ENCODE measurements around the gene FCHSD2.
"Not testable (repeated sequence)": the region's sequence is repeated elsewhere in the genome, so short reads cannot be mapped to it uniquely, and the experiment has no call there.

Gene FCHSD2

GRCh38 chr11:73087730-73088129 is 54.4 kb downstream of the FCHSD2 start:
- FAIRE-seq (peak; percentile 97), DNase-seq (ENCODE audit: insufficient read length, low spot score) (no peak)
- no peak for TF ChIP-seq POLR2AphosphoS5 (IDR thresholded peaks at IDR 0.05; ENCODE audit: low read depth, low read length)
- peak; percentile 64 for TF ChIP-seq SPI1 (IDR thresholded peaks at IDR 0.05; ENCODE audit: low read depth, low read length)

- peak; percentile 65 for FAIRE-seq
- DNase-seq (ENCODE audit: insufficient read length, low spot score), result no peak
- TF ChIP-seq TAF1 (IDR thresholded peaks at IDR 0.05; ENCODE audit: low read depth, low read length) (no peak), SPI1 (IDR thresholded peaks at IDR 0.05; ENCODE audit: low read depth, low read length) (peak; percentile 90)
Observed at GRCh38 chr11:73085189-73085875, 56.8 kb downstream of the FCHSD2 start.

DNA sequence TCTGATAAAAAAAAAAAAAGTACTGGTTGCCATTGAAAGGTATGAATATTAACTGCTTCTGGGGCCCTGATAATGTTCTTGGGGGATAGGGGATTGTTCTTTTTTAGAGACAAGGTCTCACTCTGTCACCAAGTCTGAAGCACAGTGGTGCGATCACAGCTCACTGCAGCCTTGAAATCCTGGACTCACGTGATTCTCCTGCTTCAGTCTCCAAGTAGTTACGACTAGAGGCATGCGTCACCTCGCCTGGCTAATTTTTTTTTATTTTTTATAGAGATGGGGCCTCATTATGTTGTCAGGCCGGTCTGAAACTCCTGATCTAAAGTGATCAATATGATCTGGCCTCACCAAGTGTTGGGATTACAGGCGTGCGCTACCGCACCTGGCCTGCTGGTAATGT is 63.5 kb downstream of the FCHSD2 start:
- no peak for DNase-seq (ENCODE audit: insufficient read length, low spot score)
- no peak for TF ChIP-seq POLR2AphosphoS5 (IDR thresholded peaks at IDR 0.05; ENCODE audit: low read depth, low read length)
- FAIRE-seq, result no peak

GRCh38 chr11:73077454-73077853 is 64.7 kb downstream of the FCHSD2 start:
- FAIRE-seq (no peak), DNase-seq (ENCODE audit: insufficient read length, low spot score) (no peak)
- no peak for TF ChIP-seq PAX5 (IDR thresholded peaks at IDR 0.05; ENCODE audit: insufficient read depth, low read length, severe bottlenecking)
- TF ChIP-seq POLR2A (IDR thresholded peaks at IDR 0.05; ENCODE audit: low read depth, low read length), result no peak
- no peak for TF ChIP-seq POU2F2 (IDR thresholded peaks at IDR 0.05; ENCODE audit: low read depth, low read length)
- TF ChIP-seq POLR2AphosphoS5 (IDR thresholded peaks at IDR 0.05; ENCODE audit: low read depth, low read length), result no peak
- TF ChIP-seq TAF1 (IDR thresholded peaks at IDR 0.05; ENCODE audit: low read depth, low read length), result no peak
- no peak for TF ChIP-seq SPI1 (IDR thresholded peaks at IDR 0.05; ENCODE audit: low read depth, low read length)

DNA sequence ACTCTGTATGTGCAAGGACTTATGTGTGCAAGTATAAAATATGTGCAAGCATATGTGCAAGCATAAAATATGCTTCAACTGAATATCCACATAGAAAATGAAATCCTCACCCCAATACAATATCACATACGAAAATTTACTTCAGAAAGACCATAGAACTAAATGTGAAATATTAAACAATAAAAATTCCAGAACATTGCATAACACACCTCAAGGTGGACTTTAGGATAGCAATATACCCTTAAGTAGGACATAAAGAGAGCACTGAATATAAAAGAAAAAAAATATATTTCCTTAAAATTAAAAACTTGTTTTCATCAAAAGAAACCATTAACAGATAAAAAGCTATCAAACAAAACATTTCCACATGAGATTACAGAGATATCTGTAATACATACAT is 67.8 kb downstream of the FCHSD2 start:
- TF ChIP-seq TAF1 (IDR thresholded peaks at IDR 0.05; ENCODE audit: low read depth, low read length) (no peak), POLR2AphosphoS5 (IDR thresholded peaks at IDR 0.05; ENCODE audit: low read depth, low read length) (no peak), POLR2A (IDR thresholded peaks at IDR 0.05; ENCODE audit: low read depth, low read length) (no peak), SPI1 (IDR thresholded peaks at IDR 0.05; ENCODE audit: low read depth, low read length) (no peak), PAX5 (IDR thresholded peaks at IDR 0.05; ENCODE audit: insufficient read depth, low read length, severe bottlenecking) (no peak), POU2F2 (IDR thresholded peaks at IDR 0.05; ENCODE audit: low read depth, low read length) (no peak)
- DNase-seq (ENCODE audit: insufficient read length, low spot score) (no peak), FAIRE-seq (no peak)

DNA sequence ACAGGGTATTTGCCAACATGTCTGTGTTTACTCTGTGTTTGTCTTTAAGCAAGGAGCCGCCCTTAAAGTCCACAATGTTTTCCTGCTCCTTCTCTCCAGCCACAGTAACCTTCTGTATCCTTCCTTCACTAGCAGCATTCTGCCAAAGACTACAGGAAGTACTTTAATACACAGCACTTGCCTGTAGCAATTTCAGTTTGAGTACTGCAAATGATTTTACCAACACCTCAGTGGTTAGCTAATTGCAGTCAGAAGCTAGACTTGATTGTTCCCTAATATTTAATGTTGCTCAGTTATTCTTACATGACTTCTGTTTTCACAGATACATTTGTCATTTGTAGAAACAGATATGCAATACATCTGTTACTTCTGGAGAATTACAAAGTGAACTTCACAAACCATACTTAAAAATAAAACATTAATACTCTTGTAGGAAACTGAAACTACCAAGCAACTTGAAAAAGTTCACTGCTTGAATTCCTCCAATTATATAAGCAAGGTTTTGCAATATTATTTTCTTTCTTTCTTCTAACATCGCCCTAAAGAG is 69.1 kb downstream of the FCHSD2 start:
- TF ChIP-seq SPI1 (IDR thresholded peaks at IDR 0.05; ENCODE audit: low read depth, low read length), result no peak
- TF ChIP-seq POLR2AphosphoS5 (IDR thresholded peaks at IDR 0.05; ENCODE audit: low read depth, low read length), result 0 out of 2 replicates have a peak, but pooled peaks have one; percentile 48
- peak; percentile 32; the same call in 1 of the 2 replicates for TF ChIP-seq POLR2A (IDR thresholded peaks at IDR 0.05; ENCODE audit: low read depth, low read length)
- no peak for TF ChIP-seq PAX5 (IDR thresholded peaks at IDR 0.05; ENCODE audit: insufficient read depth, low read length, severe bottlenecking)
- TF ChIP-seq POU2F2 (IDR thresholded peaks at IDR 0.05; ENCODE audit: low read depth, low read length), result no peak
- 0 out of 2 replicates have a peak, but pooled peaks have one; percentile 40 for TF ChIP-seq TAF1 (IDR thresholded peaks at IDR 0.05; ENCODE audit: low read depth, low read length)
- FAIRE-seq (peak; percentile 70), DNase-seq (ENCODE audit: insufficient read length, low spot score) (no peak)

DNA sequence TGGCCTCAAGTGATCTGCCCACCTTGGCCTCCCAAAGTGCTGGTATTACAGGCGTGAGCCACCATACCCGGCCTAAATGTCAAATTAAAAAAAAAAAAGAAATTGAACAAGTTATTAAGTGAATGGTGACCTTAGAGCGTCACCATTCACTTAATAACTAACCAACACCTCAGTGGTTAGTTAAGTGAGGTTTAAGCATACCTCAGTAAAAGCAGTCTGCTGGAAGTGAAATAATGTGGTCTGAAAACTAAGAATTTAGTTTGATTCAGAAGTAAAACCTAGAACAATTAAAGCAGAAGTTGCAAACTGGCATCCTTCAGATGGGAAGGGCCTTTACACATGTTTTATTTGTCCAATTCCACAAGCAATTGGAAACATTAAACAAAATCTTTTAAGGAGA is 71.5 kb downstream of the FCHSD2 start:
- no peak for FAIRE-seq

DNA sequence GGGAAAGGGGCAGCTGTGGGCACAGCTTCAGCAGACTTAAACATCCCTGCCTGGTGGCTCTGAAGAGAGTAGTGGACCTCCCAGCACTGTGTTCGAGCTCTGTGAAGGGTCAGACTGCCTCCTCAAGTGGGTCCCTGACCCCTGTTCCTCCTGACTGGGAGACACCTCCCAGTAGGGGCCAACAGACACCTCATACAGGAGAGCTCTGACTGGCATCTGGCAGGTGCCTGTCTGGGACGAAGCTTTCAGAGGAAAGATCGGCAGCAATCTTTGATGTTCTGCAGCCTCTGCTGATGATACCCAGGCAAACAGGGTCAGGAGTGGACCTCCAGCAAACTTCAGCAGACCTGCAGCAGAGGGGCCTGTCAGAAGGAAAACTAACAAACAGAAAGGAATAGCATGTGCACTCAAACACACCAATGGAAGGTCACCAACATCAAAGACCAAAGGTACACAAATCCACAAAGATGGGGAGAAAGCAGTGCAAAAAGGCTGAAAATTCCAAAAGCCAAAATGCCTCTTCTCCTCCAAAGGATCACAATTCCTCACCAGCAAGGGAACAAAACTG is 80.2 kb downstream of the FCHSD2 start:
- not testable (repeated sequence) for DNase-seq (ENCODE audit: insufficient read length, low spot score); FAIRE-seq

More for the DNA sequence above, 71.5 kb downstream of the FCHSD2 start:
- no peak for TF ChIP-seq POLR2A (IDR thresholded peaks at IDR 0.05; ENCODE audit: low read depth, low read length)
- TF ChIP-seq POLR2AphosphoS5 (IDR thresholded peaks at IDR 0.05; ENCODE audit: low read depth, low read length), result no peak
- TF ChIP-seq POU2F2 (IDR thresholded peaks at IDR 0.05; ENCODE audit: low read depth, low read length), result no peak
- TF ChIP-seq PAX5 (IDR thresholded peaks at IDR 0.05; ENCODE audit: insufficient read depth, low read length, severe bottlenecking), result no peak
- TF ChIP-seq SPI1 (IDR thresholded peaks at IDR 0.05; ENCODE audit: low read depth, low read length), result no peak
- TF ChIP-seq TAF1 (IDR thresholded peaks at IDR 0.05; ENCODE audit: low read depth, low read length), result no peak
- no peak for DNase-seq (ENCODE audit: insufficient read length, low spot score)

DNA sequence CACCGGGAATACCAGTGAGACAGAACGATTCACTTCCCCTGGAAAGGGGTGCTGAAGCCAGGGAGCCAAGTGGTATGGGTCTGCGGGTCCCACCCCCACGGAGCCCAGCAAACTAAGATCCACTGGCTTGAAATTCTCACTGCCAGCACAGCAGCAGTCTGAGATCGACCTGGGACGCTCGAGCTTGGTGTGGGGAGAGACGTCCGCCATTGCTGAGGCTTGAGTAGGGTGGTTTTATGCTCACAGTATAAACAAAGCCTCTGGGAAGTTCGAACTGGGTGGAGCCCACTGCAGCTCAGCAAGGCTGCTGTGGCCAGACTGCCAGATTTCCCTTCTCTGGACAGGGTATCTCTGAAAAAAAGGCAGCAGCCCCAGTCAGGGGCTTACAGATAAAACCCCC is 80.7 kb downstream of the FCHSD2 start:
- not testable (repeated sequence) for DNase-seq (ENCODE audit: insufficient read length, low spot score); FAIRE-seq

DNA sequence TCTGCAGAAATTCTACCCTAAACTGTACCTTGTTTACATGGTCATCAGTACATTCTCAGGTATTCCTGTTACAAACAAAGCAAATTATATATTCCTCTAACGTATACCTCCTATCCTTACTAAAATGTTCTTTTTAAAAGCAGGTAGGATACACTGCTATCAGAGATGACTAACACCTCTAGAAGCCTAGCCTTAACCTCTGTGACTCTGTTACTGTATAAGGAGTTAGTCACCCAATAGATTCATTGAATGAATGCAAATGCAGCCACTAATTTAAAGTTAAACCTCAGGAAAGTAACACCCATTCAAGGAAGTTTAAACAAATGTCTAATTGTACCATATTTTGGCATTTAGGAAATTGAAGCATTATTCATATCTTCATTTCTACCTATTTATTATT is 82.2 kb downstream of the FCHSD2 start:
- DNase-seq (ENCODE audit: insufficient read length, low spot score) (no peak), FAIRE-seq (peak; percentile 16)
- TF ChIP-seq POLR2AphosphoS5 (IDR thresholded peaks at IDR 0.05; ENCODE audit: low read depth, low read length), result no peak
- TF ChIP-seq TAF1 (IDR thresholded peaks at IDR 0.05; ENCODE audit: low read depth, low read length), result no peak
- TF ChIP-seq POLR2A (IDR thresholded peaks at IDR 0.05; ENCODE audit: low read depth, low read length), result no peak
- no peak for TF ChIP-seq PAX5 (IDR thresholded peaks at IDR 0.05; ENCODE audit: insufficient read depth, low read length, severe bottlenecking)
- no peak for TF ChIP-seq POU2F2 (IDR thresholded peaks at IDR 0.05; ENCODE audit: low read depth, low read length)
- no peak for TF ChIP-seq SPI1 (IDR thresholded peaks at IDR 0.05; ENCODE audit: low read depth, low read length)

All from GM12891 (cell line).